PFSK-1 (cell line): ENCODE measurements around the gene ENOX2.

Experiments used
- POLR2AphosphoS5 ChIP-seq: IDR thresholded peaks from 2 replicates; pipeline ENCODE4 v1.6.1; 2012; ENCODE audit warnings: low read depth, mild to moderate bottlenecking, control low read depth, low read length, moderate library complexity
- SIN3A ChIP-seq: IDR thresholded peaks from 2 replicates; pipeline ENCODE4 v1.6.1; 2012; ENCODE audit warnings: mild to moderate bottlenecking, low read length, moderate library complexity, borderline replicate concordance; ENCODE audit not compliant: insufficient read depth
- TAF1 ChIP-seq: IDR thresholded peaks from 2 replicates; pipeline ENCODE4 v1.6.1; 2012; ENCODE audit warnings: low read length, control low read depth, borderline replicate concordance; ENCODE audit not compliant: insufficient read depth

DNA sequence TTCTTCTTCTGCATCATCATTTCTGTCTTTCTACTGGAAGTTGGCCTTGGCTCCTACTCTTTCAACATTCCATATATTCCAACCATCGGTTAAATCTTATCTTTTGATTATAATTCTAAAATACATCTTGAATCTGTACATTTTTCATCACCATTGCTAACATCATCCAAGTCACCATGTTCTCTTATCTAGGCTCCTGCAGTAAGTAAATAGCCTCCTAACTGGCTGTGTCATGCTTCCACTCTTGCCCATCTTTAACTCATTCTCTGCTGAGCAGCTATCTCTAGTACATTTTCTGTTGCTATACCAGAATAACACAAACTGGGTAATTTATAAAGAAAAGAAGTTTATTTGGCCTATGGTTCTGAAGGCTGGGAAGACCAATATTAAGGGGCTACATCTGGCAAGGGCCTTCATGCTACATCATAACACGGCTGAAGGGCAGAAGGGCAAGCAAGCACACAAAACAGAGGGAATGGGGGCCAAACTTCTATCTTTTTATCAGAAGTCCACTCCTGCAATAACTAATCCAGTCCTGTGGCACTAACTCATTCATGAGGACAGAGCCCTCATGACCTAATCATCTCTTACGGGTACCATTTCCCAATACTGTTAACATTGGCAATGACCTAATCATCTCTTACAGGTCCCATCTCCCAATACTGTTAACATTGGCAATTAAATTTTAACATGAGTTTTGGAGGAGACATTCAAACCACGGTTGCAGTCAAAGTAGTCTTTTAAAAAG is 72.2 kb downstream of the ENOX2 start:
- TF ChIP-seq POLR2AphosphoS5: no peak
- TF ChIP-seq TAF1: no peak
- no peak for TF ChIP-seq SIN3A
